Ishikawa (cell line): ENCODE data around the gene EGR1.

Experiments
- CEBPB ChIP-seq: IDR thresholded peaks from 2 replicates; pipeline ENCODE4 v1.6.1; 2012
- CREB1 ChIP-seq: IDR thresholded peaks from 2 replicates; pipeline ENCODE4 v1.6.1; 2012; ENCODE audit warnings: low read depth
- EGR1 ChIP-seq: IDR thresholded peaks from 2 replicates; pipeline ENCODE4 v1.6.1; 2012
- EP300 ChIP-seq: IDR thresholded peaks from 2 replicates; pipeline ENCODE4 v1.6.1; 2012; ENCODE audit warnings: borderline replicate concordance
- FOXM1 ChIP-seq: IDR thresholded peaks from 2 replicates; pipeline ENCODE4 v1.6.1; 2012; ENCODE audit warnings: low read depth, borderline replicate concordance
- MAX ChIP-seq: IDR thresholded peaks from 2 replicates; pipeline ENCODE4 v1.6.1; 2012
- NFIC ChIP-seq: IDR thresholded peaks from 2 replicates; pipeline ENCODE4 v1.6.1; 2012
- RAD21 ChIP-seq: IDR thresholded peaks from 2 replicates; pipeline ENCODE4 v1.6.1; 2012; ENCODE audit warnings: low read depth
- REST ChIP-seq: IDR thresholded peaks from 2 replicates; pipeline ENCODE4 v1.6.1; 2012; ENCODE audit warnings: low read depth, mild to moderate bottlenecking
- TAF1 ChIP-seq: IDR thresholded peaks from 2 replicates; pipeline ENCODE4 v1.6.1; 2012; ENCODE audit warnings: low read depth, mild to moderate bottlenecking
- TCF12 ChIP-seq: IDR thresholded peaks from 2 replicates; pipeline ENCODE4 v1.6.1; 2012; ENCODE audit warnings: low read depth
- TEAD4 ChIP-seq: IDR thresholded peaks from 2 replicates; pipeline ENCODE4 v1.6.1; 2012
- YY1 ChIP-seq: IDR thresholded peaks from 2 replicates; pipeline ENCODE4 v1.6.1; 2012; ENCODE audit warnings: low read depth
- ZBTB7A ChIP-seq: IDR thresholded peaks from 2 replicates; pipeline ENCODE4 v1.6.1; 2012; ENCODE audit warnings: low read depth
- TF ChIP-seq, protein P1 (sequence below): IDR thresholded peaks from 2 replicates; pipeline ENCODE4 v1.6.1; 2012

The EGR1 gene

DNA sequence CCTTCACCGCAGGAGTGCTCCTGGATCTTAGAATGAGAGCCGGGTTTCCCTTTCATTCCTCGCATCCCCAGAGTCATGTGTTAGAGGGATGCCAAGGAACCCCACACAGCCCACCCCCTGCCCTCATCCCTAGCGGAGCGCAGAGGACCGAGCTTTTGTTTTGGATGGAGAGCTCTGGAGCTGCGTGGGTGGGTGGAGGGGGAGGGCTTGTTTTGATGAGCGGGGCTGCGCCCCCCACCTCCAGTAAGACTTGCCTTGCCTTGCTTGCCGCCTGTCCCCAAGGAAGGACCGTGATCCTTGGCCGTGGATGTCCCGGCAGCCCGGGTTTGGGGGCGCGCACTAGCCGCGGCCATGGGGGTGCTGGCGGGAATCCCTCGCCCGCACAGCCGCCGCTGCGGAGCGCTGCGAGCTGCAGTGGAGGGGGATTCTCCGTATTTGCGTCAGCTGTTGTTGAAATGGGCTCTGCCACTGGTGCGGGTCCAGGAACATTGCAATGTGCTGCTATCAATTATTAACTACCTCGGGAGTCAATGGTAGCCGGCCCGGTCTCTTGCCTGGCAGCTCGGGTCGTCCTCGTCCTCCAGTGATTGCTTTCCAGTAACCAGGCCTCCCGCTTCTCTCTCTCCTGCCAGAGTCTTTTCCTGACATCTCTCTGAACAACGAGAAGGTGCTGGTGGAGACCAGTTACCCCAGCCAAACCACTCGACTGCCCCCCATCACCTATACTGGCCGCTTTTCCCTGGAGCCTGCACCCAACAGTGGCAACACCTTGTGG is 1.0 kb downstream of the EGR1 start:
- TF ChIP-seq EGR1 (no peak), ZBTB7A (no peak), NFIC (no peak), REST (no peak), YY1 (no peak), FOXM1 (no peak), TEAD4 (no peak), EP300 (no peak), CREB1 (no peak)
- TF ChIP-seq, protein P1, sequence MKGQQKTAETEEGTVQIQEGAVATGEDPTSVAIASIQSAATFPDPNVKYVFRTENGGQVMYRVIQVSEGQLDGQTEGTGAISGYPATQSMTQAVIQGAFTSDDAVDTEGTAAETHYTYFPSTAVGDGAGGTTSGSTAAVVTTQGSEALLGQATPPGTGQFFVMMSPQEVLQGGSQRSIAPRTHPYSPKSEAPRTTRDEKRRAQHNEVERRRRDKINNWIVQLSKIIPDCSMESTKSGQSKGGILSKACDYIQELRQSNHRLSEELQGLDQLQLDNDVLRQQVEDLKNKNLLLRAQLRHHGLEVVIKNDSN = no peak

GRCh38 chr5:138466900-138467710 is 1.8 kb downstream of the EGR1 start:
- TF ChIP-seq TCF12 (no peak), FOXM1 (no peak), RAD21 (no peak), TEAD4 (no peak), CEBPB (no peak), EGR1 (no peak), NFIC (no peak), YY1 (no peak), ZBTB7A (no peak), EP300 (no peak), REST (no peak), CREB1 (no peak), MAX (no peak)
- TF ChIP-seq, protein P1 = no peak

- no peak for TF ChIP-seq CREB1
- TF ChIP-seq, protein P1 = no peak
- TF ChIP-seq CEBPB = no peak
- TF ChIP-seq NFIC = no peak
- TF ChIP-seq YY1 = no peak
- TF ChIP-seq MAX = no peak
- TF ChIP-seq TEAD4 = no peak
- no peak for TF ChIP-seq EGR1
- no peak for TF ChIP-seq REST
- TF ChIP-seq TAF1 = no peak
- no peak for TF ChIP-seq TCF12
- no peak for TF ChIP-seq ZBTB7A
- no peak for TF ChIP-seq FOXM1
- TF ChIP-seq RAD21 = no peak
- no peak for TF ChIP-seq EP300
These were observed 2.4 kb downstream of the EGR1 start for GRCh38 chr5:138467711-138468132.
